ENCODE measurements around the gene SV2B. TPM values are rescaled to one million over a fixed set of nuclear protein-coding genes. Genes with fewer than 3 reads are reported as not detected.

SV2B gene
- total RNA-seq, 1 donor: not detected

GRCh38 chr15:91146728-91147127 is 46.7 kb downstream of the SV2B start:
- H3K4me3 ChIP-seq (ENCODE audit: low read depth, low read length): no peak overlapping the region
- TF ChIP-seq, protein P1, sequence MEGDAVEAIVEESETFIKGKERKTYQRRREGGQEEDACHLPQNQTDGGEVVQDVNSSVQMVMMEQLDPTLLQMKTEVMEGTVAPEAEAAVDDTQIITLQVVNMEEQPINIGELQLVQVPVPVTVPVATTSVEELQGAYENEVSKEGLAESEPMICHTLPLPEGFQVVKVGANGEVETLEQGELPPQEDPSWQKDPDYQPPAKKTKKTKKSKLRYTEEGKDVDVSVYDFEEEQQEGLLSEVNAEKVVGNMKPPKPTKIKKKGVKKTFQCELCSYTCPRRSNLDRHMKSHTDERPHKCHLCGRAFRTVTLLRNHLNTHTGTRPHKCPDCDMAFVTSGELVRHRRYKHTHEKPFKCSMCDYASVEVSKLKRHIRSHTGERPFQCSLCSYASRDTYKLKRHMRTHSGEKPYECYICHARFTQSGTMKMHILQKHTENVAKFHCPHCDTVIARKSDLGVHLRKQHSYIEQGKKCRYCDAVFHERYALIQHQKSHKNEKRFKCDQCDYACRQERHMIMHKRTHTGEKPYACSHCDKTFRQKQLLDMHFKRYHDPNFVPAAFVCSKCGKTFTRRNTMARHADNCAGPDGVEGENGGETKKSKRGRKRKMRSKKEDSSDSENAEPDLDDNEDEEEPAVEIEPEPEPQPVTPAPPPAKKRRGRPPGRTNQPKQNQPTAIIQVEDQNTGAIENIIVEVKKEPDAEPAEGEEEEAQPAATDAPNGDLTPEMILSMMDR (IDR thresholded peaks at IDR 0.05; ENCODE audit: insufficient read depth, low read depth, low read length): no peak
- no peak for DNase-seq (ENCODE audit: low read depth)

GRCh38 chr15:91148243-91148642 is 48.2 kb downstream of the SV2B start:
- H3K4me3 ChIP-seq (ENCODE audit: low read depth, low read length): no peak overlapping the region
- TF ChIP-seq, protein P1 (IDR thresholded peaks at IDR 0.05; ENCODE audit: insufficient read depth, low read depth, low read length): no peak
- no peak for DNase-seq (ENCODE audit: low read depth)

- no peak for DNase-seq (ENCODE audit: low read depth)
- TF ChIP-seq, protein P1 (IDR thresholded peaks at IDR 0.05; ENCODE audit: insufficient read depth, low read depth, low read length): no peak
- no peak overlapping the region for H3K4me3 ChIP-seq (ENCODE audit: low read depth, low read length)
Observed at GRCh38 chr15:91150502-91151160, 50.6 kb downstream of the SV2B start.

GRCh38 chr15:91151781-91152563 is 51.9 kb downstream of the SV2B start:
- DNase-seq (ENCODE audit: low read depth): no peak
- TF ChIP-seq, protein P1 (IDR thresholded peaks at IDR 0.05; ENCODE audit: insufficient read depth, low read depth, low read length): no peak
- H3K4me3 ChIP-seq (ENCODE audit: low read depth, low read length): no peak overlapping the region

- TF ChIP-seq, protein P1 (IDR thresholded peaks at IDR 0.05; ENCODE audit: insufficient read depth, low read depth, low read length): no peak
- no peak overlapping the region for H3K4me3 ChIP-seq (ENCODE audit: low read depth, low read length)
- no peak for DNase-seq (ENCODE audit: low read depth)
Observed at GRCh38 chr15:91152896-91153581, 53.0 kb downstream of the SV2B start.

- DNase-seq (ENCODE audit: low read depth): no peak
- TF ChIP-seq, protein P1 (IDR thresholded peaks at IDR 0.05; ENCODE audit: insufficient read depth, low read depth, low read length): no peak
- no peak overlapping the region for H3K4me3 ChIP-seq (ENCODE audit: low read depth, low read length)
Observed at GRCh38 chr15:91153954-91154353, 53.9 kb downstream of the SV2B start.

Data from fibroblast of villous mesenchyme (primary cell).